GM21619 (cell line): ENCODE data around the gene OR6J1.
"Not testable (repeated sequence)": the region's sequence is repeated elsewhere in the genome, so short reads cannot be mapped to it uniquely, and the experiment has no call there.

ENCODE experiments used
- ATAC-seq: cut with Tn5 transposase; IDR thresholded peaks from one replicate; pipeline ENCODE4 v1.9.1; 2021; ENCODE audit not compliant: unreplicated experiment

The OR6J1 gene

DNA sequence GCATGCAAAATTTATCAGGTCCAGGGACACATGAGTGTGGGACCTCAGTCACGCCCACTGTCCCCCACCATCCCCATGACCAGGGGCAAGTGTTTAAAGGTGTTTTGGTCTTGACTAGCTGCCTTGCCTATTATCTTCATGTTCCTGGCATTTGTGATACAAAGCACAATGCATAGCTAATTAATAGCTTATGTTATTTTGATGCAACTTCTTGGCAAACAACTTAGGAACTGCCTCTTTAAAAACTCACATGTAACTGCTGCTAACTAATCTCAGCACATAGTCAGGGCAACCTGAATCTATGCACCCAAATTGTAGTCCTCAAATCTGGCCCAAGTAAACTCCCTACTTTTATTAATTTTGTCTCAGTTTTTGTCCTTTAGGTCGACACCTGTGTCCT is 7.4 kb upstream of the OR6J1 start:
- no peak for ATAC-seq

DNA sequence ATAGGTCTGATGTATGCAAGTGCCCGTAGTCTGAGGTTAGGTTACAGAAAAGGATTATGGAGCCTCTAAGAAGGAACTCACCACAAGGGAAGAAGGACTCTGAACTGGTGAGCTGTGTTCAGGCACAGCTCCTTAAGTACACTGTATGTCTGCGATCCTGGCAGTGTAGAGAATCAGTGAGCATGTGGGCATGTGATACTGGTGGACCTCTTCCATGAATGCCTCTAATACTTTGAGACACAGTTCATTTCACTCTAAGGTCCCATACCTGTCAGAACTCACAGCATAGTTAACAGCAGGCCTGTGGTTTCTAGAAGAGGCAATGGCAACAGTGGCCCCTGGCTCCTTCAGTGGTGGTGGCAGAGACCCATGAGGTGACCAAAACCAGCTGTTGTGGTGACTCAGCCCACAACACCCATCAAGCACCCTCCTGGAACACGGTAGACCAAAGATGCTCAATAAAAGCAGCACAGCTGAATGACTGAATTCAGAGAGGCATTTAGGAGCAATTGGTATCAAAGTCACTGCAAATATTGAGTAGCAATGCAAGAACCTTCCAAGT is 6.9 kb upstream of the OR6J1 start:
- ATAC-seq = no peak

DNA sequence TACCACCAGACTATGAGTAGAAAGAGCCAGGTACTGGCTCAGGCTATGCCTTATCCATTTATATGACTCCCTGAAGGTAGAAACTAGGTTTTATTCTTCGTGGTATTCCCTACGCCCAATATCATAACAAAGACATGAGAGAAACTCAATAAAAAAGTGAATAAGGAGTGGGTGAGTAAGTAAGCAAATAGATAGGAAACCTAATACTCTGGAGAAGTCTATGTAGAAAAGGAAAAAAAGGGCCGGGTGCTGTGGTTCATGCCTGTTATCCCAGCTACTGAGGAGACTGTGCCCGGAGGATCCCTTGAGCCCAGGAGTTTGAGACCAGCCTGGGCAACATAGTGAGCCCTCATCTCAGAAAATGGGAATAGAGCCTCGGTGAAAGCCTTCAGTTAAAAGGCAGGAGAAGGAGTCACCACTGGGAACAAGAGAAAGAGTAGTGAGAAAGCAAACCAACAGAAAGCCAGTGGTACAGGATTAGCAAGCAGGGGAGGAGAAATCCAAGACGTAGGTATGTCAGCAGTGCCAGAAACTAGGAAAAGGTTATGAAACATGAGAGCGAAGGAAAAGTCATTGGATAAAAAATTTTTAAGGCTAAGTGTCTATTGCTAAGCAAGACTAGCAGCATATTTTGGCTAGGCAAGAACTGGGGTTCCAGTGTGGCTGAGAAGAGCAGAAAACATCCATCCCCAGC is 6.0 kb upstream of the OR6J1 start:
- no peak for ATAC-seq

DNA sequence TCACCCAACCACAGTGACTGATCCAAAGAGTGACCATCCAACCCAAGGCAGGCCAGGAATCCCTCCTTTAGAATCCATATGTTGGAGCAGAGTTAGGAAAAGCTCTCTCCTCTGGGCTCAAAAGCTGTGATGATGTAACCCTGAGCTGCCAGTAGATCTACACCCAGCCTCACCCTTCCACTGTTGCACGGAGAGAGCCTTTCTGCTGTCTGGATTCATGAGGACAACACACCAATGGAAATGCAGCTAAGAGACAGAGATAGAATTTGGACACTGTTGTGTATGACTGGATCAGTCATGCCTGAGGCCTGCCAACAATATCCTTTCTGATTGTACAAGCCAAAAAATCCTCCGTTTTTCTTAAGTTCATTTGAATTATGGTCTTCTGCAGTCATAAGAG is 4.4 kb upstream of the OR6J1 start:
- no peak for ATAC-seq

- ATAC-seq = no peak
Measured at GRCh38 chr14:22646570-22647254, 2.6 kb upstream of the OR6J1 start.

GRCh38 chr14:22641846-22642245 is 2.3 kb downstream of the OR6J1 start:
- ATAC-seq = no peak

GRCh38 chr14:22640192-22640591 is 4.0 kb downstream of the OR6J1 start:
- no peak for ATAC-seq

DNA sequence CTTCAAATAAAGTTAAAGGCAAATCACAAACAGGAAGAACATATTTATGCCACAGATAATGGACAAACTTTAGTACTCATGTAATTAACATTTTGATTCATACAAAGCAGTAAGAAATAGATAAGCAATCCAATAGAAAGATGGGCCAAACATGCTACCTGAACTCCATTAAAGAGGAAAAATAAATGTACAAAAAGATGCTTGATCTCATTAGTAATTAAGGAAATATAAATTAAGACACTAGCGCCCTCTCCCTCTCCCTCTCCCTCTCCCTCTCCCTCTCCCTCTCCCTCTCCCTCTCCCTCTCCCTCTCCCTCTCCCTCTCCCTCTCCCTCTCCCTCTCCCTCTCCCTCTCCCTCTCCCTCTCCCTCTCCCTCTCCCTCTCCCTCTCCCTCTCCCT is 8.2 kb downstream of the OR6J1 start:
- not testable (repeated sequence) for ATAC-seq

DNA sequence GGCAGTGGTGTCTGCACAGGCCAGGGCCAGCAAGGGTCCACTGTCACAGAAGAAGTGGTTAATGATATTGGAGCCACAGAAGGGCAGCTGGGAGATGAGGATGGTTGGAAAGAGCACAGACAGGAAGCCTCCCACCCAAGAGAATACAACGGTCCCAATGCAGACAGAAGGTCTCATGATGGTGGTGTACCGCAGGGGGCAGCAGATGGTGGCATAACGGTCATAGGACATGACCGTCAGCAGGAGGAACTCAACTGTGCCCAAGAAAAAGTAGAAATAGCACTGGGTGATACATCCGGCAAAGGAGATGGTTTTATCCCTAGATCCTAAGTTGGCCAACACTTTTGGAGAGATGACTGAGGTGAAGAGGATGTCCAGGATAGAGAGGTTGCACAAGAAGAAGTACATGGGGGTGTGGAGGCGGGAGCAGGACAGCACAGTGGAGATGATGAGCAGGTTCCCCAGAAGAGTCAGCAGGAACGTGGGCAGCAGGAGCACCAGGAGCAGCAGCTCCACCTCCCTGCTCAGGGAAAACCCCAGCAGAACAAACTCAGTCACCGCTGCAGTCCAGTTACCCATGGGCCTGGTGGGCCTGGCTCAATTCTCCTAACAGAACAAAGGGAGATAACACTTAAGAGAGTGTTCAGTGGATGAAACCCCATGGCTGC is 9.8 kb downstream of the OR6J1 start:
- no peak for ATAC-seq

DNA sequence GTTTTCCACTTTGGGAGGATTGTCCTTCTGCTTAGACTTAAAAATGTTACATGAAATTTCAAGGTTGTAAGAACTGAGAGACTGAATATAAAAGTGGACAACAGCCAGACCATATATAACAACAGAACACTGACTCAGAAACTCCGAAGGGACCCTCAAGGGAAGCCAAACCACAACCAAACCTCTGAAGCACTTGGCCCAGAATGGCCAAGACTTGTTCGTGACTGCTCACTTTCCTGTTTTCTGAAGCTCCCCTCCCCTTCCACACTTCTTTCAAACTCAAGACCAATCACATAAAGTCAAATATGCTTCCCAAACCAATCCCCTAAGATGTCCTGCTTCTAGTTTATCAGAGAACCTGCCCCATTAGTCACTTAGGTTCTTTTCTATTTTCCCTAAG is 13.7 kb downstream of the OR6J1 start:
- ATAC-seq = no peak

GRCh38 chr14:22630066-22630465 is 14.1 kb downstream of the OR6J1 start:
- no peak for ATAC-seq

DNA sequence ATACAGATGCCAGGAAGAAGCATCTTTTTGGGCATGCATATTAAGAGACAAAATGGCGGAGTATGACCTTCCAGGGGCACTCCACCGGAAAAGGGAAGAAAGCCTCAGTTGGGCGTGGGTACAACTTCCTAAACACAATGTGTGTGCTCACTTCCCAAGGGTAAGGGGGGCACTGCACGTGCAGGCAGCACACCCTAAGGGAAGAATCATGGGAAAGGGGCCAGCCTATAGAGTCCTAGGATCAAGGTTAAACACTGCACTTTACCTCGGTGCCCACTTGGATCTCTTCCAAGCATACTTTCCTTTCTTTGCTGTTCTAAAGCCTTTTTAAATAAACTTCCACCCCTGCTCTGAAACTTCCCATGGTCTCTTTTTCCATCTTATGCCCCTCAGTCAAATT is 14.8 kb downstream of the OR6J1 start:
- no peak for ATAC-seq

DNA sequence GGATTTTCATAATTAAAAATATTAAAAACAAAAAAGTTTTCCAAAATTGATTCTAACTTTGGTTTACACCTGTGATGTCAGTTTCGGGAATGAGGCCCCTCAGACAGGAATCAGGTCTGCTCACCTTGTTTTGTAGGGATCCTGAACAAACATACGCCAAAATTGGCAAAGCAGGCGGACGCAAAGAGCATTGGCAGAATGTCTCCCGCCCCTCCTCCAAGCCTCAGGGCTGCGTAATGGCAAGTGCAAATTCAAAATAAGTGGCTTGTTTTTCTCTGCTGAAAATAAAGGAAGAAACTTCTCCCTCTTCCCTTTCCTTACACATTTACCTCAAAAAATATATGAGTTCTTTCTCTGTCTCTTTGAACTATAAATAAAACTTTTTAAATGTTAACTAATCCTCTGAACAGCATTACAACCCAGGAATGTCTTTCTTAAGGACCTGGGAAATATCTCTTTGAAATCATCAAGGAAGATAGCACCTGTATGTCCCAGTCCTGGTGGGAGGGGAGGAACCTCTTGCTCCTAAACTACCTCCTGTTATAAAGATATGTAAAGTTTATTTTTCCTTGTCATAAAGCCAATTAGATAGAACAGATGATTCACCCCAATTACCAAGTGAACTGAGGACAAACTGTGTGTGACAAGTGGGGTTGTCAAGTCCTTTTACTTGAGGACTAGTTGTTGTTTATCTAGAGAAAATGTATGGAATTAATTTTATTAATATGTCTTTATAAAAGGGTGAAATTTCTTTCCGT is 16.5 kb downstream of the OR6J1 start:
- no peak for ATAC-seq

DNA sequence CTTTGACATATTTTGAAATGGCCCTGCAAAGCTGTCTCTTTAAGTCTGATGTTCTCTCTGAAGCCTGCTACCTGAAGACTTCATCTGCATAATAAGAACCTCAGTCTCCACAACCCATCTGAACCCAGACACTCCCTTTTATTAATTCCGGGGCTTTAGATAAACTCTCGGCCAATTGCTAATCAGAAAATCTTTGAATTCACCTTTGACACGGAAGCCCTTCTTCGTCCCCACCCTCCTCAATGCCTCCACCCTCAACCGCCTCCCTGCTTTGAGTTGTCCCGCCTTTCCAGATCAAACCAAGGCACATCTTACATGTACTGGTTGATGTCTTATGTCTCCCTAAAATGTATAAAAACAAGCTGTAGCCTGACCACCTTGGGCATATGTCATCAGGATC is 17.6 kb downstream of the OR6J1 start:
- no peak for ATAC-seq

DNA sequence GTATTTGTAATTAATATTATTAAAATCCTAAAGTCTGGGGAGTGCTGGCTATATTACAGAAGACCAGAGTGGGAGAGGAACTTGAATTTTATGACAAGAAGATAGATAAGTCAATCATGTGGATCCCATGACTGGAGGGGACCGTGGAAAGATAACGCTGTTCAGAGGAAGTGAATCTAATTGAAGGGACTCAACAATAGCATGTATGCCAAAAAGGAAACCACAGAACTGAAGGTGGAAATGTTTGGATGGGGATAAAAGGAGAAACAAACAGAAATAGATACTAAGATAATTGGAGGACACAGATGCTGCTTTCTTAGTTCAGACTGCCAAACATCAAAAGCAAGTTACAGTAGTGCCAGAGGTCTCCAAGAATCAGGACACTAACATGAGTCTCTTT is 21.1 kb downstream of the OR6J1 start:
- ATAC-seq = no peak

DNA sequence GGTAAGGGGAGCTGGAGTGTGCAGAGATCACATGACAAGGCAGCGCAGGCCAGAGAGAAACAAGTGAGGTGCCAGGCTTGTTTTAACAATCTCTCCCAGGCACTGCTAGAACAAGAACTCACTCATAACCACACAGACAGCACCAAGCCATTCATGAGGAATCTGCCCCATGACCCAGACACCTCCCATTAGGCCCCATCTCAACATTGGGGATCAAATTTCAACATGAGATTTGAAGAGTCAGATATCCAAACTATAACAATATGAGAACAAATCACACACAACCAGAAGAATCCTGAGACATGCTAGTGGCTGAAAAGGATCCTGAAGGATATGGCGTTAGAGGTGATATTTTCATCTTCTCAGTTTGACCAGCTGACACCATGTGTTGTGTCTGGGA is 21.9 kb downstream of the OR6J1 start:
- no peak for ATAC-seq

GRCh38 chr14:22615765-22616164 is 28.4 kb downstream of the OR6J1 start:
- not testable (repeated sequence) for ATAC-seq

DNA sequence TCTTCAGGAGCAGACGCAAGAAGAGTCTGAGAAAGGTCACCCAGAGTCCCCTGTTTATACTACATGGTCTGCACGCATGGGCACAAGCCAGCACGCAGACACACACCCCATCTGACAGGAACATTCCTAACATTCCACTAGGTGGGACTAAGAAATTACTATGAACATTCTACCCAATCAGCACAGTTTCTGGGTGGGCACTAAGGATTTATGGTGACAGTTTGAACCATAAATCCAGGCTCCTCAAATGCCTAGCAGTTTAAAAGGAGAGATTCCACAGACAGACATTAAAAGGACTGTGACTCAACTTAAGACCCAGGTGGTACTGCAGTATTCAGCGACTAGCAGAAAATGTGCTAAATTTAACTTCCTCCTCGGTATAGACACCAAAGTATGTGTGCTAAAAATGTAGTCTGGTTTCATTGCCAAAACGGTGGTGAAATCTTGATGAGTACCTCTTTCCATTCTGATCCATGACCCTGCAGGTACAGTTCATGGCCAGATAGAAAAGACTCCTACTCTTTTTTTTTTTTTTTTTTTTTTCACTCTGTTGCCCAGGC is 29.8 kb downstream of the OR6J1 start:
- no peak for ATAC-seq

DNA sequence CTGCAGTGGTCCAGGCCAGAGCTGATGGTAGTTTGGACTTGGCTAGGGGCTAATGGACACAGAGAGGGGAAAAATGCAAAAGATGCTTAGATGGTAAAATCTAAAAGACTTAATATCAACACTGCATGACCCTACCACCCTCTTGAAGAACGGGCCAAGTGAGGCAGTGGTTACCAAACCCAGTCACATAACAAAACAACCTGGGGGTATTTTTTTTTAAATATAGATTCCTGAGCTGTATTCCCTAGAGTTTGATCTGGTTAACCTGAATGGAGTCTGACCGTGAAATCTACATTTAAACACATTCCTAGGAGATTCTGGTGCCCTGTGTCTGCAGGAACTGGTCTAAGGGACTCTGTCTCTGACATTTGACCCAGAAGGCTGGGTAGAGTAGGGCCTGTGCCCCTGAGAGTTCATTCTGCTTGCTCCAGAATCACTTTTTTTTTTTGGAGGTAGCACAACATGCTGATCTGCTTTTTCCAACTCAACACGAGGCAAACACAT is 30.4 kb downstream of the OR6J1 start:
- ATAC-seq = no peak

DNA sequence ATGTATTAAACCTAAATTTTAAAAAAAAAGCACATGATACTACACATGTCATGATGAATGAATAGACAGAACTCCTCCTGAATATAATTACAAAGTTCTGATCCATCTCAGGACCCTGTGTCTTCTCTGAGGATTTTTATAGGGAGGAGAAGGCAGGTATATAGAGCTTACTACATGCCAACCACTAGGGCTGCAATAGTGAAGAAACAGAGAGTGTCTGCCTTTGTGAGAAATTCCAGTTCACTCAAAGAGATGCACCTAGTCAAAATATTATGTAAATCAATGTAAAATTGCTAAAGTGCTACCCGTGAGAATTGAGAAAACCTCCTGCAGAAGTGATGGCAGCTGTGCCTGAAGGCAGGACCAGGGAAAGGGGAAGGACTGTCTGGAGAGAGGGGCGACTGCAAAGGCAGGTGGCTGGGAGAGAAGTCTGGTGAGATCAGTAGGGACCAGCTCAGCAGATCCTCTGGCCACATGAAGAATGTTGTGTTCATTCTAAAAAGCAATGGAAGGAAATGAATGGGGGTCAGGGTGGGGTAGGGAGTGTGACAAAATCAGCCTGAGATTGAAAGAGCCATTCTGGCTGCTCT is 31.0 kb downstream of the OR6J1 start:
- no peak for ATAC-seq
